HG02870 (cell line): ENCODE data around the gene DLK2.
"Not testable (repeated sequence)": the region's sequence is repeated elsewhere in the genome, so short reads cannot be mapped to it uniquely, and the experiment has no call there.

ENCODE experiments used
- ATAC-seq: cut with Tn5 transposase; IDR thresholded peaks from one replicate; pipeline ENCODE4 v1.9.1; 2021; ENCODE audit warnings: mild to moderate bottlenecking, moderate library complexity; ENCODE audit not compliant: unreplicated experiment

DLK2 gene

DNA sequence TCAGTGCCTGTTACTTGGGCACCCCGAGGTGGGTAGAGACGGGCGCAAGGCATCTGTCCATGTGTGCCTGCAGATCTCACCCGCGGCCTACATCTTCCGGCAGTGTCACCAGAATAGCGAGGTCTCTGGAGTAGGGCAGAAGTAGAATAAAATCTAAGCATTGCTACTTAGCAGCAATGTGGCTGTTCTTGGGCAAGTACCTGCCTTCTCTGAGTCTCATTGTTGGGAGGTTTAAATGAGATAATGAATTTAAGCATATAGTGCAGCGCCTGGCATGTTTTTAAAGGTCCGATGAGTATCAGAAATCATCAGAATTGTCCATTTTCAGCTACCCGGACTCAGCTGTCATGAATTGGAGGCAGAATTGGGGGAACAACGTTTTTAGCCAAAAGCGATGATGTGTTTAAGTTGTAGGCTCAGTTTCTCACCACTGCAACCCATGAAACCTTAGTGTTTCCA is 27.2 kb downstream of the DLK2 start:
- no peak for ATAC-seq

DNA sequence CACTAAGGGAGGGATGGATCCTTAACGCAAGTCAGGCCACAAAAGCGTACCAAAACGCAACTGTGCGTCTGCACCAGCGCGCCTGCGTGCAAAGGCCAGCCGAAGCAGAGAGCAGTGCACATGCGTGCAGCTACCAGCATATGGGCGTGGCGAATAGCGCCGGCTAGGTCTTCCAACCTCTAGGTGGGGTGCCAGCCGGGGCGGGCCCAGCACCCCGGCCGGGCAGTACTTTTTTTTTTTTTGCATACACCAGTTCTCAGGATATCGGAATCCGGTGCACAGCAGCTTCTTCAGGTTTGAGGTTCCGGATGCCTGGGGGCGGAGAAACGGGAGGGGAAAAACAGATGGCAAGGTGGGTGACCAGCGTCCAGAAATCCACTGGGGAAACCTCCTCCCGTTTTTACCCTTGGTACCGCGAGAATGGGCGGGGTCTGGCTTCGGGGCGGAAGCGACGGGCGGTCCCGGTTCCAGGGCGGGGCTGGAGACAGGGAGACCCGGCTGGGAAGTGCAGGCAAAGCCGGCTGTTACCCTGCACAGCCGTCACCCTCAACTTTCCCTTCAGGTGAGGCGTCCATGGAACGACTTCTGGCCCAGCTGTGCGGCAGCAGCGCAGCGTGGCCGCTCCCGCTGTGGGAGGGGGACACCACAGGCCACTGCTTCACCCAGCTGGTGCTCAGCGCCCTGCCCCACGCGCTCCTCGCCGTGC is 27.8 kb downstream of the DLK2 start, which contains the start of gene ABCC10:
Gene ABCC10 (plus strand): TSS at position 136 of the 706 bp plus-strand sequence. CDS start 438 bp downstream, at position 574.
- ATAC-seq, result peak; percentile 91

DNA sequence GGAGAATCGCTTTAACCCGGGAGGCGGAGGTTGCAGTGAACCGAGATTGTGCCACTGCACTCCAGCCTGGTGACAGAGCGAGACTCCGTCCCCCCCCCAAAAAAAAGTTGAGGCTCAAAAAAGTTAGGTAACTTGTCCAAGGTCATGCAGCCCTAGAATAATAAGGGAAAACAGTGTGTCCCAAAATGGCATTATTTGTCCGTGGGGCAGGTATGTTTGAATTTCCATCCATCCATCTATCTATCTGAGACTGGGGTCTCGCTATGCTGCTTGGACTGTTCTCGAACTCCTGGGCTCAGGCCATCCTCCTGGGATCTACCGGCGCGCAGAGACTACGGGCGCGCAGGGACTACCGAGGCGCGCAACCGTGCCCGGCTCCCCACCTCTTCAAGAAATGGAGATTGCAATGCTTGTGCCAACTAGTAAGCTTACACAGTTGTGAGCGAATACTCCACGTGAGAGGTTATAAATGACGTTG is 28.4 kb downstream of the DLK2 start:
- ATAC-seq, result no peak

DNA sequence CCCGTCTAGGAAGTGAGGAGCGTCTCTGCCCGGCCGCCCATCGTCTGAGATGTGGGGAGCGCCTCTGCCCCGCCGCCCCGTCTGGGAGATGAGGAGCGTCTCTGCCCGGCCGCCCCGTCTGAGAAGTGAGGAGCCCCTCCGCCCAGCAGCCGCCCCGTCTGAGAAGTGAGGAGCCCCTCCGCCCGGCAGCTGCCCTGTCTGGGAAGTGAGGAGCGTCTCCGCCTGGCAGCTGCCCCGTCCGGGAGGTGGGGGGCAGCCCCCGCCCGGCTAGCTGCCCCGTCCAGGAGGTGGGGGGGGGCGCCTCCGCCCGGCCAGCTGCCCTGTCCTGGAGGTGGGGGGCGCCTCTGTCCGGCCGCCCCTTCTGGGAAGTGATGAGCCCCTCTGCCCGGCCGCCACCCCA is 30.3 kb downstream of the DLK2 start:
- ATAC-seq, result not testable (repeated sequence)

DNA sequence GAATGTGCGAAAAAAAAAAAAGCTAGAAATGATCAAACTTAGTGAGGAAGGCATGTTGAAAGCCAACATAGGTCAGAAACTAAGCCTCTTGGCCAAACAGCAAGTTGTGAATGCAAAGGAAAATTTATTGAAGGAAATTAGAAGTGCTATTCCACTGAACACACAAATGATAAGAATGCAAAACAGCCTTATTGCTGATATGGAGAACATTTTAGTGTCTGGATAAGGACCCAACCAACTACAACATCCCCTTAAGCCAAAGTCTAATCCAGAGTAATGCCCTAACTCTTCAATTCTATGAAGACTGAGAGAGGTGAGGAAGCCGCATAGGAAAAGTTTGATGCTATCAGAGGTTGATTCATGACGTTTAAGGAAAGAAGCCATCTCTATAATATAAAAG is 33.5 kb downstream of the DLK2 start:
- no peak for ATAC-seq

DNA sequence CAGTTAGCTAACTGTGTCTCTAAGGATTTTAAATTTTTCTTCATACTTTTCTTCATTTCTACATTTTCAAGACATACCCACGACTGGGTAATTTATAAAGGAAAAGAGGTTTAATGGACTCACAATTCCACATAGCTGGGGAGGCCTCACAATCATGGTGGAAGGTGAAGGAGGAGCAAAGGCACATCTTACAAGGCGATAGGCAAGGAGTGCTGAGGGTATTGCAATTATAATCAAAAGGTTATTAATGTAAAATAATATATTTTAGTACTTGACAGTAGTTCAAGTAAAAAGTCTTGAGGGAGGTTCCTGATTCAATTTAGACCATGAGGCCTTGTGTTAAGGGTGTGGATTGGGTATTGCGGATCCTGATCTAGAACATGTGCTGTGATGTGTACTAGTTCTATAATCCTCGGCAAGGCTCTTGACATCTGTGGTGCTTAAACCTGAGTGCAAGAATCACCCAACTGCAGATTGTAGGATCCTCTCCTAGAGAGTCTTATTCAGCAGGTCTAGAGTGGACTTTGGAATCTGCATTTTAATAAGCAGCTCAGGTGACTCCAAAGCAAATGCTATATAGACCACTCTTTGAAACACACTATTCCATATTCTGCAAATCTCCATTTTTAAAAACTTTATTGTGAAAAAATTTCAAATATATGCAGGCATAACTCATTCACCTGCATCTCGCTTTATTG is 35.2 kb downstream of the DLK2 start:
- no peak for ATAC-seq

DNA sequence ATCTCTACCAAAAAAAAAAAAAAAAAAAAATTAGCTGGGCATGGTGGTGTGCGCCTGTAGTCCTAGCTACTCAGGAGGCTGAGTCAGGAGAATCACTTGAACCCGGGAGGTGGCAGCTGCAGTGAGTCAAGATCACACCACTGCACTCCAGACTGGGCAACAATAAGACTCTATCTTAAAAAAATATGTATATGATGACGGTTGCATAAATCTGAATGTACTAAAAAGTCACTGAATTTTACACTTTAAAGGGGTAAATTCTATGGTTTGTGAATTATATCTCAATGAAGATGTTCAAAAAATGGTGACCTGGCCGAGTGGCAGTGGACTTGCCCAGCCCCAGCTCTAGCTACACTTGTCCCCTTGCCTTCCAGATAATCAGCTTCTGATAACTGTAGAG is 38.4 kb downstream of the DLK2 start:
- no peak for ATAC-seq

DNA sequence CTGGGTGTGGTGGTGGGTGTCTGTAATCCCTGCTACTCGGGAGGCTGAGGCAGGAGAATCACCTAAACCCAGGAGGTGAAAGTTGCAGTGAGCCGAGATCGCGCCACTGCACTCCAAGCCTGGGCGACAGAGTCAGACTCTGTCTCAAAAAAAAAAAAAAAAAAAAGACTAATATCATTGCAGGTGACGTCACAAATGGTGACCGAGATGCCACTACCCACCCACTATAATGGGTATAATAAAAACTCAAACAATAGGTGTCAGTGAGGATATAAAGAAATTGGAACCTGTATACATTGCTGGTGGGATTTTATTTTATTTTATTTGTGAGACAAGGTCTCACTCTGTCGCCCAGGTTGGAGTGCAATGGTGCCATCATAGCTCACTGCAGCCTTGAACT is 40.1 kb downstream of the DLK2 start:
- ATAC-seq, result not testable (repeated sequence)

DNA sequence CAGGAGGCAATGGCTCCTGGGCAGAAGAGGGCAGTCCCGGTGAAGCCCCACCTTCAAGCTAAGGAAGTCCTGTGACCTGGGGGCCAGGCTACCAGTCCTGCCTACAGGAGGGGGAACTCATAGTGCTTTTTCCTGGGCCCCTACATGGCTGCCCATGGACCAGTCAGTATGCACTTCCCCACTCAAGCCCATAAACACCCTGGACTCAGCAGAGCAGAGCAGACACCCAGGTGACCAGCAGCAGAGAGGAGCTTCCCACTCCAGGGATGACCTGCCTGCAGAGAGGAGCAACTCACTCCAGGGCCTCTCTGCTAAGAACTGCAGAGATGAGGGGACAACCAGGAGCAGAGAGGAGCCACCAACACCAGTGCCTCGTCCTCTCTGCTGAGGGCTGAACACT is 42.3 kb downstream of the DLK2 start:
- ATAC-seq, result no peak

DNA sequence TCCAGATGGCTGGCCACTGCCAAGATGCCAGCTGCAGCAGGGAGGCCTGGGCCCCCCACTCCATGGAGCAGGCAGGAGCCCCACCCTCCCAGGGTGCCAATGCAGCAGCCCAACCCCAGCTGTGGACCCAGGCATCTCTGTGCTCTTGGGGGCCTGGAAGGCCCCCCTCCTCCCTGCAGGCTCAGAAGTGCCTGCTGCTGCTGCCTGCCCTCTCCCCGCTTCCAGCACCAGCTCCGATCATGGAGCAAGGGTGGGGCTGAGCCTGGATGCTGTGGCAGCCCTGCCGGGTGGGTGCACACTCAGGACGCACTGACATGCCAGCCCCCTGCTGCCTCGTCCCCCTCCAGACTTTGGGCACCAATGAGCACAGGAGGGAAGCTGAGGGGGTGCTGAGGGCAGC is 42.8 kb downstream of the DLK2 start:
- no peak for ATAC-seq

DNA sequence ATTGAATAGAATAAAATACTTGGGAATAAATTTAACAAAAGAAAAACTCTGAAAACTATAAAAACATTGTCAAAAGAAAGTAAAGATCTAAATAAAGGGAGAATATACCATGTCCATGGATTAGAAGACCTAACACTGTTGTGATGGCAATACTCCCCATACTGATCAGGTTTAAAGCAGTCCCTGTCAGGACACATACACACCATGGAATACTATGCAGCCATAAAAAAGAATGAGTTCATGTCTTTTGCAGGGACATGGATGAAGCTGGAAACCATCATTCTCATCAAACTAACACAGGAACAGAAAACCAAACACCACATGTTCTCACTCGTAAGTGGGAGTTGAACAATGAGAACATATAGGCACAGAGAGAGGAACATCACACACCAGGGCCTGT is 44.6 kb downstream of the DLK2 start:
- ATAC-seq, result not testable (repeated sequence)

DNA sequence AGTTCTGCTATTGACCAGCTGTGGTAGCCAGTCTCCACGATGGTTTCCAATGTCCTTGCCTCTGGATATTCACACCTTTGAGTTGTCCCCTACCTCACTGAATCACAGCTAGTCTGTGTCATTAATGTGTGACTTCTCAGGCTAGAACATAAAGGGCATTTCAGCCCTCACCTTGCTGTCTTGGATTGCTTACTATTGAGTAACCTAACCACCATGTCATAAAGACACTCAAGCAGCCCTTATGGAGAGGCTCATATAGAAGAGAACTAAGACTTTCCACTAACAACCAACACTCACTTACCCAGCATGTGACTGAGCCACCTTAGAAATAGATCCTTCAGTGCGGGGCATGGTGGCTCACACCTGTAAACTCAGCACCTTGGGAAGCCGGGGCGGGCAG is 47.1 kb downstream of the DLK2 start:
- no peak for ATAC-seq

DNA sequence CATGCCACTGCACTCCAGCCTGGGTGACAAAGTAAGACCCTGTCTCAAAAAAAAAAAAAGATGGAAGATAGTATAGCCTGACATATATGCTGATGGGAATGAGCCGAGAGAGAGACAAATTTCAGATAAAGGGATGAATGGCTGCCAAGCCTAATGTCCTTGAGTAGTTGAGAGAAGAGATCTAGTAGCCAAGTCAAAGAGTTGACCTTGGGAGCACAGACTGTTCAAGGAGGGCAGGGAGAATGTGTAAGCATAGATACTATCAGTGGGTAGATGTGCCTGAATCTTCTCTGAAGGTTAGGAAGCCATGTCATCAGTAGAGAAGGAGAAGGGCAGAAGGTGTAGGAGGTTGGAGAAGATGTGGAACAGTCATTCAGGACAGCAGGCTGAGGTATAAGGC is 48.1 kb downstream of the DLK2 start:
- ATAC-seq, result no peak

DNA sequence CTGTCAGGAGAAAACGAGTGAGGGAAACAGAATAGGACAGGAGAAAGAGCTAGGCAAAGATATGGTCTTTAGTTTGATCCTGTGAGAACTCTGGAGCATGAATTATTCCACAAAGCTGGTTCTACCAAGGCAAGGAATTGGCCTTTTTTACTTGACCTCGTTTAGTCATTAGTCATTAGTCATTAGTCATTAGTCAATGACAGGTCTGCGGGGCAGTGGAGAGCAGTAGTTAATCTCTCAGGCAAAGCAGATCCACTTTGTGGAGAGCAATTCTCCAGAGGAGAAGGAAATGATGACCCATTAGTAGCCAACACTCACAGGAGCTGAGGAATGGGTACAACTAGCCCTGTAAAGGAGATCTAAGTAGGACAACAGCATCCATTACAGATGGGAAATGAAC is 50.0 kb downstream of the DLK2 start:
- ATAC-seq, result no peak

DNA sequence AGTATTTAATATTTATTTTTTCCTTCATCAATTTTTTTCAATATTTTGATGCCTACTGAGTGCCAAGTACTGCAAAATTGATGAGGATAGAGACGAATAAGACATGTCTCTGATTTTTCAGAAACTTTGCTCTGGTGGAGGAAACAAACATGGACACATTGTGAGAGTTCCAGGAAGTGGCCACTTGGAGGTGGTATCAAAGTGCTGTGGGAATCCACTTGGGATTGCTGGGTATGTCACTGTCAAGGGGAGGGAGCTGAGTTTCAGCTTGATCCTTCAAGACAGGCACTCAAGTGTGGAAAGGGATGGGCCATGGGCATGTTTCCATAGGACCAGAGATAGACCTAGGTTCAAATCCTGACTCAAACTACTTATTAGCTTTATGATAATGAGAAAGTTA is 52.5 kb downstream of the DLK2 start:
- ATAC-seq, result no peak

DNA sequence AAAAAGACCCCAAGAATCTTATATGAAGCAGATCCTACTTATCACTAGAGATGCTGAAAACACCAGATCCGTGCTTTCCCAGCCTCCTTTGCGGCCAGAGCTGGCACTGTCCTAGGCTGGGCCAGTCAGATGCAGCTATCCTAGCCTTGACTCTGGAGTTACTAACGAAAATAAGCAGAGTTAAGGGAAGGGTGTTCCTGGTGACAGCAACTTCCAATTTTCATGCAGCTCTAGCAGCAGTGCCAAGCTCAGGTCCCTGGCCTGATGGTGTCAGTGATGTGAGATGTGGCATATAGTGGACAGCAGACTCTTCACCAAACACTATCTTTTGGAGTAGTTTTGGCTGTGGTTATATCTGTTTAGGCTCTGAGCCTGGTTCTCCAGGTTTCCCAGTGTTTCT is 53.6 kb downstream of the DLK2 start:
- ATAC-seq, result no peak
